DND-41 (cell line): Measurements from ENCODE around the gene TMCC2.

ENCODE experiments used
- ATAC-seq: fragments of 200-7000 bp; cut with Tn5 transposase; 3 replicates; pipeline ENCODE4 v1.9.1; 2021; ENCODE audit warnings: low read depth; ENCODE audit not compliant: insufficient read depth
- DNase-seq: peaks from one replicate; pipeline ENCODE4 v3.0.0-alpha.2; 2020
- H2AFZ ChIP-seq: 2 replicates; pipeline ENCODE4 v1.6.0; 2012; ENCODE audit warnings: low read depth, low read length
- H3K27ac ChIP-seq: 2 replicates; pipeline ENCODE4 v1.5.1; 2012; ENCODE audit warnings: low read length, inconsistent platforms
- H3K27me3 ChIP-seq: fragments of 200-600 bp; sonication (generic); 2 replicates; pipeline ENCODE4 v1.6.0; 2012; ENCODE audit warnings: low read length, mild to moderate bottlenecking, inconsistent platforms; ENCODE audit not compliant: insufficient read depth, poor library complexity
- H3K36me3 ChIP-seq: 2 replicates; pipeline ENCODE4 v1.5.1; 2012; ENCODE audit warnings: low read length, inconsistent platforms; ENCODE audit not compliant: insufficient read depth
- H3K4me1 ChIP-seq: 2 replicates; pipeline ENCODE4 v1.5.1; 2012; ENCODE audit warnings: mild to moderate bottlenecking, low read length; ENCODE audit not compliant: insufficient read depth
- H3K4me2 ChIP-seq: 2 replicates; pipeline ENCODE4 v1.6.0; 2012; ENCODE audit warnings: mild to moderate bottlenecking, moderate library complexity, low read length, inconsistent platforms; ENCODE audit not compliant: insufficient read depth
- H3K4me3 ChIP-seq, 2 experiments: fragments of 200-600 bp in 1 of 2; shearing (Covaris generic) in 1 of 2; 2 replicates each; pipeline ENCODE4 v1.5.1; 2012 to 2016; ENCODE audit warnings: inconsistent platforms in 2 of 2, low read length in 2 of 2, mild to moderate bottlenecking in 2 of 2, low read depth in 1 of 2, moderate library complexity in 1 of 2
- H3K79me2 ChIP-seq: 2 replicates; pipeline ENCODE4 v1.6.0; 2012; ENCODE audit warnings: low read length, inconsistent platforms; ENCODE audit not compliant: insufficient read depth
- H3K9ac ChIP-seq: 2 replicates; pipeline ENCODE4 v1.6.0; 2012; ENCODE audit warnings: low read depth, mild to moderate bottlenecking, inconsistent platforms, low read length, moderate library complexity
- H3K9me3 ChIP-seq: 2 replicates; pipeline ENCODE4 v1.5.1; 2012; ENCODE audit warnings: low read length, moderate library complexity, mild to moderate bottlenecking, inconsistent platforms; ENCODE audit not compliant: insufficient read depth, severe bottlenecking
- H4K20me1 ChIP-seq: 2 replicates; pipeline ENCODE4 v1.6.0; 2012; ENCODE audit warnings: low read length; ENCODE audit not compliant: insufficient read depth
- CTCF ChIP-seq: IDR thresholded peaks from 2 replicates; pipeline ENCODE4 v1.5.1; 2012; ENCODE audit warnings: borderline replicate concordance, low read length, moderate library complexity, mild to moderate bottlenecking; ENCODE audit not compliant: poor library complexity, severe bottlenecking; ENCODE audit errors: extremely low read depth
- EZH2 ChIP-seq: IDR thresholded peaks from 3 replicates; pipeline ENCODE4 v1.6.1; 2012; ENCODE audit warnings: borderline replicate concordance, low read depth, mild to moderate bottlenecking, moderate library complexity, low read length, inconsistent platforms; ENCODE audit not compliant: severe bottlenecking

The TMCC2 gene

GRCh38 chr1:205211169-205211838 is 16.4 kb upstream of the TMCC2 start, which contains the start of gene DSTYK:
TSS of gene DSTYK (minus strand) at chr1:205211702. CDS start at chr1:205211535, 167 bp downstream.
- TF ChIP-seq CTCF (no peak), EZH2 (no peak)
- peak; percentile 96 for ATAC-seq
- Histone ChIP-seq H3K36me3 (peaks cover 3% of the 10 kb centered on the region; the same call in 1 of the 2 replicates), H3K4me3 (peak within 1 kb of the TSS; percentile 89 to 99), H3K79me2 (peaks cover 9% of the 10 kb centered on the region), H3K4me1 (peaks cover 22% of the 10 kb centered on the region), H3K4me2 (peak within 1 kb of the TSS; percentile 66), H3K27me3 (peaks cover 2% of the 10 kb centered on the region), H4K20me1 (no peaks in the 10 kb centered on the region), H3K9ac (peak within 1 kb of the TSS; percentile 85), H3K9me3 (no peaks in the 10 kb centered on the region), H3K27ac (peak within 1 kb of the TSS; percentile 63), H2AFZ (peak within 1 kb of the TSS; percentile 83)
- DNase-seq = peak; percentile 93

- Histone ChIP-seq H3K4me3 (peak overlapping the region; percentile 89 to 99; a peak in 3 of 4 replicates), H3K4me2 (peak overlapping the region; percentile 66), H3K9me3 (no peaks in the 10 kb centered on the region), H3K27me3 (peaks cover 2% of the 10 kb centered on the region), H4K20me1 (no peaks in the 10 kb centered on the region), H3K9ac (peak overlapping the region; percentile 85), H3K36me3 (peaks cover 3% of the 10 kb centered on the region; the same call in 1 of the 2 replicates), H3K27ac (peak overlapping the region; percentile 9; the same call in 1 of the 2 replicates), H3K4me1 (peaks cover 22% of the 10 kb centered on the region), H2AFZ (peak overlapping the region; percentile 83), H3K79me2 (peaks cover 9% of the 10 kb centered on the region)
- ATAC-seq (no peak), DNase-seq (no peak)
- TF ChIP-seq CTCF (no peak), EZH2 (no peak)
These were observed 15.8 kb upstream of the TMCC2 start for GRCh38 chr1:205211839-205212536.

- ATAC-seq (no peak), DNase-seq (no peak)
- H3K9ac ChIP-seq = no peak overlapping the region
- no peak overlapping the region for H2AFZ ChIP-seq
- TF ChIP-seq EZH2 = no peak
- TF ChIP-seq CTCF = no peak
- H3K4me2 ChIP-seq = no peak overlapping the region
- H3K27me3 ChIP-seq = peaks cover 2% of the 10 kb centered on the region
- H3K36me3 ChIP-seq = peaks cover 3% of the 10 kb centered on the region; the same call in 1 of the 2 replicates
- H3K9me3 ChIP-seq = no peaks in the 10 kb centered on the region
- H4K20me1 ChIP-seq = no peaks in the 10 kb centered on the region
- H3K4me3 ChIP-seq = no peak overlapping the region
- peaks cover 9% of the 10 kb centered on the region; the same call in 1 of the 2 replicates for H3K79me2 ChIP-seq
- H3K4me1 ChIP-seq = peaks cover 20% of the 10 kb centered on the region
- H3K27ac ChIP-seq = no peak overlapping the region
These were observed 13.0 kb upstream of the TMCC2 start for GRCh38 chr1:205214756-205215155.
